Common myeloid progenitor, CD34-positive (primary cell): ENCODE data around the gene AXL.
"Not testable (repeated sequence)": the region's sequence is repeated elsewhere in the genome, so short reads cannot be mapped to it uniquely, and the experiment has no call there.

Experiments
- CTCF ChIA-PET: fragments of 350-600 bp; sonication (Branson Sonifier 250); formaldehyde crosslinking; loops from one replicate; lab custom pipeline; 2021; ENCODE audit warnings: antibody characterized with exemption; lab: Charles Lee
- POLR2A ChIA-PET: fragments of 350-600 bp; sonication (Branson Sonifier 250); formaldehyde crosslinking; loops from one replicate; lab custom pipeline; 2021; ENCODE audit warnings: antibody characterized with exemption; lab: Charles Lee
- DNase-seq, 3 donors: peaks; one replicate each; pipeline versions ENCODE4 v3.0.0 to v3.0.0-alpha.2; 2013
- H3K27ac ChIP-seq, 2 experiments: 1 replicate in 1 of 2; 2 replicates in 1 of 2; pipeline ENCODE4 v1.7.0; 2013; ENCODE audit warnings: inconsistent platforms in 2 of 2, low read length in 2 of 2, mild to moderate bottlenecking in 2 of 2, low read depth in 1 of 2, moderate library complexity in 1 of 2; ENCODE audit not compliant: severe bottlenecking in 2 of 2, insufficient read depth in 1 of 2, poor library complexity in 1 of 2
- H3K27me3 ChIP-seq, 5 experiments: replicated peaks in 2 of 5; 1 replicate in 3 of 5; 2 replicates in 2 of 5; pipeline versions ENCODE4 v1.6.1 to v1.7.0; 2013; ENCODE audit warnings: low read length in 4 of 5, mild to moderate bottlenecking in 2 of 5, moderate library complexity in 2 of 5, inconsistent platforms in 1 of 5; ENCODE audit not compliant: insufficient read depth in 5 of 5, control insufficient read depth in 4 of 5
- H3K36me3 ChIP-seq, 4 experiments: 1 replicate in 2 of 4; 2 replicates in 2 of 4; pipeline versions ENCODE4 v1.6.1 to v1.7.0; 2013; ENCODE audit warnings: low read length in 3 of 4, control low read depth in 1 of 4, mild to moderate bottlenecking in 1 of 4; ENCODE audit not compliant: control insufficient read depth in 4 of 4, insufficient read depth in 4 of 4
- H3K4me1 ChIP-seq, 4 experiments: 1 replicate in 3 of 4; 2 replicates in 1 of 4; pipeline versions ENCODE4 v1.6.1 to v1.7.1; 2013; ENCODE audit warnings: low read length in 3 of 4, mild to moderate bottlenecking in 3 of 4, control low read depth in 1 of 4, inconsistent platforms in 1 of 4, moderate library complexity in 1 of 4; ENCODE audit not compliant: control insufficient read depth in 4 of 4, insufficient read depth in 4 of 4; ENCODE audit errors: control extremely low read depth in 1 of 4
- H3K4me3 ChIP-seq, 7 experiments: 1 replicate in 4 of 7; 2 replicates in 3 of 7; pipeline versions ENCODE4 v1.5.1 to v1.7.0; 2013; ENCODE audit warnings: mild to moderate bottlenecking in 7 of 7, low read length in 6 of 7, moderate library complexity in 6 of 7, inconsistent platforms in 2 of 7, low read depth in 2 of 7, control low read depth in 1 of 7; ENCODE audit not compliant: insufficient read depth in 4 of 7, control insufficient read depth in 1 of 7; ENCODE audit errors: extremely low read depth in 1 of 7
- H3K9me3 ChIP-seq, 5 experiments: 1 replicate in 4 of 5; 2 replicates in 1 of 5; pipeline versions ENCODE4 v1.6.1 to v1.7.1; 2013; ENCODE audit warnings: low read length in 4 of 5, mild to moderate bottlenecking in 2 of 5, inconsistent platforms in 1 of 5, low read depth in 1 of 5, moderate library complexity in 1 of 5; ENCODE audit not compliant: control insufficient read depth in 4 of 5, insufficient read depth in 2 of 5; ENCODE audit errors: control extremely low read depth in 1 of 5
- WGBS: methylation state at CpG from one replicate; pipeline ENCODE4 v1.1.5; 2013; ENCODE audit not compliant: insufficient coverage; 5-methylcytosine and 5-hydroxymethylcytosine counted together

AXL gene

GRCh38 chr19:41289814-41290213 is 70.8 kb downstream of the AXL start:
- WGBS: 93% methylated on average over 7 of the region's 8 CpGs
- CTCF ChIA-PET: interaction anchor here (0.9 to 2.9 kb wide), 4 partner anchors 8 to 86 kb away, joined by 3 to 17 read pairs (median 6); no protein-coding TSS in a partner anchor
- not testable (repeated sequence) for H3K27me3 ChIP-seq, H3K4me3 ChIP-seq, DNase-seq, H3K9me3 ChIP-seq, H3K4me1 ChIP-seq
- peaks cover 27 to 87% (median 70%) of the 10 kb centered on the region in 4 experiments for H3K36me3 ChIP-seq
- H3K27ac ChIP-seq: peak overlapping the region in 1 of 2 experiments; percentile 65
- POLR2A ChIA-PET: interaction anchor here (1.2 kb wide), 1 partner anchor 26 kb away, joined by 3 read pairs; the partner anchor contains the start of gene HNRNPUL1

DNA sequence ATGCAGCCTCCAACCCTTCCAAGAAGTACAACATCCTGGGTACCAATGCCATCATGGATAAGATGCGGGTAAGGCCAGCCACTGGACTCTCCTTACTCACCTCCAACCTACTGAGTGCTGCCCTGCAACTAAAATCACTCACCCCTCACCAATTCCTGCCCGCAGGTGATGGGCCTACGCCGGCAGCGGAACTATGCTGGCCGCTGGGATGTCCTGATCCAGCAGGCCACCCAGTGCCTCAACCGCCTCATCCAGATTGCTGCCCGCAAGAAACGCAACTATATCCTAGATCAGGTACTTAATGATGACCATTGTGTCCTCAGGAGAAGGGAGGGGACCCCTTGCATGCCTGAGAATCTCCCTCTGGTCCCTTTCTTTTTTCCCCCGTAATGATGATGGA is 75.4 kb downstream of the AXL start:
- DNase-seq: no peak
- 100% methylated on average over 4 of the region's 10 CpGs for WGBS
- no peak overlapping the region for H3K4me3 ChIP-seq
- peaks cover 19 to 98% (median 62%) of the 10 kb centered on the region in 4 experiments for H3K36me3 ChIP-seq
- H3K9me3 ChIP-seq: no peaks in the 10 kb centered on the region
- H3K4me1 ChIP-seq: peaks cover 9 to 39% (median 33%) of the 10 kb centered on the region in 4 experiments
- ChIA-PET CTCF (interaction anchor here (1.2 to 2.5 kb wide), 5 partner anchors 8 to 30 kb away, joined by 3 to 21 read pairs (median 4); partner anchors contain the start of gene HNRNPUL1), POLR2A (interaction anchor here (1.2 kb wide), 1 partner anchor 13 kb away, joined by 4 read pairs; no protein-coding TSS in a partner anchor)
- H3K27ac ChIP-seq: peak overlapping the region in 1 of 2 experiments; percentile 30
- no peaks in the 10 kb centered on the region for H3K27me3 ChIP-seq

DNA sequence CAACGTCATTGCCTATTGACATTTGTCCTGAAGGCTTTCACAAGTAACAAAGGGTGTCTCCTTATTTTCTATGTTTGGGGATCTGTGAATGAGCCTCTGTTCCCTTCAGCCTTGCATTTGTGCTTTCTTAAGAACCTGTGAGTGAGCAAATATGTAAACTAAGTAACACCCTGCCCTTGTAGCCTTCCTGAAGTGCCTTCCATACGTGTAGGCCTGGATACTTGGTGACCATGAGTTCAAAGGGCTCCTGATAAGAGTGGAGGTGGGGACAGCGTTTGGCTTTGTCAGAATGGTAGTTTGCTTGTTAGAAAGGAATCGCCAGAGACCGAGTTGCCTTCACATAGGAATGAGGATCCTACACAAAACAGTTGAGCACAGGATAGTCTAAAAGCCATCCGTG is 76.5 kb downstream of the AXL start:
- Histone ChIP-seq H3K4me3 (no peak overlapping the region), H3K36me3 (peaks cover 13 to 98% (median 66%) of the 10 kb centered on the region in 4 experiments), H3K27me3 (no peaks in the 10 kb centered on the region), H3K9me3 (no peaks in the 10 kb centered on the region), H3K27ac (peak overlapping the region; percentile 99), H3K4me1 (peaks cover 19 to 50% (median 43%) of the 10 kb centered on the region in 4 experiments)
- no peak for DNase-seq
- POLR2A ChIA-PET: no interaction called here
- WGBS: 100% methylated on average over 6 of the region's 6 CpGs
- CTCF ChIA-PET: interaction anchor here (1.0 to 1.6 kb wide), 2 partner anchors 9 to 15 kb away, joined by 3 read pairs; partner anchors contain the start of gene CCDC97

DNA sequence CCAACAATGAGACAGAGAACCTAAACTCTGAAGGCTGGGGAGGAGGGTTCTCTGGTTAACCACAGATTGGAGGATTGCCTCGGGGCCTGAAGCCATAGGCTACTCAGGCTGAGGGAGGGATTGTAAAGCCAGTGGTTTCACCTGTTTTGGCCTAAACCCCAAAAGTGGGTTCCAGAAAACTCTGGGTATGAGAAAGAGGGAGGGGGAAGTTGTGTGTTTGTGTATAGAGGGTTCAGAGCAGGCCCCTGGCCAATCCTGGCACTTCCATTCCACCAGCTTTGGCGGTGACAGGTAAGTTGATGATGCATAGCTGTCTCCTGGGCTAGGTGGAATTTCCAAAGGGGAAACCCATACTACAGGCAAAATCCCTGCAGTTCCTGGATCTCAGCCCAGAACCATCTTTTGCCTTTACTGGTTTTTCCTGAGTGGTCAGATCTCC is 77.4 kb downstream of the AXL start:
- CTCF ChIA-PET: interaction anchor here (1.0 to 3.0 kb wide), 3 partner anchors 12 to 26 kb away, joined by 3 to 39 read pairs (median 4); partner anchors contain the start of gene CCDC97
- POLR2A ChIA-PET: interaction anchor here (3.2 kb wide), 1 partner anchor 11 kb away, joined by 15 read pairs; no protein-coding TSS in a partner anchor
- Histone ChIP-seq H3K4me3 (no peak overlapping the region), H3K4me1 (peaks cover 26 to 59% (median 48%) of the 10 kb centered on the region in 4 experiments), H3K9me3 (no peaks in the 10 kb centered on the region), H3K36me3 (peaks cover 13 to 99% (median 65%) of the 10 kb centered on the region in 4 experiments), H3K27me3 (no peaks in the 10 kb centered on the region), H3K27ac (peak overlapping the region; percentile 99)
- 14% methylated on average over 1 of the region's 2 CpGs for WGBS
- DNase-seq: peak in 1 of 3 donors; percentile 31

GRCh38 chr19:41297628-41298347 is 78.8 kb downstream of the AXL start:
- Histone ChIP-seq H3K27me3 (no peaks in the 10 kb centered on the region), H3K4me3 (peak overlapping the region in 1 of 7 experiments; percentile 2), H3K36me3 (peaks cover 7 to 97% (median 62%) of the 10 kb centered on the region in 4 experiments), H3K27ac (peak overlapping the region; percentile 99), H3K4me1 (peaks cover 26 to 71% (median 55%) of the 10 kb centered on the region in 4 experiments), H3K9me3 (no peaks in the 10 kb centered on the region)
- ChIA-PET POLR2A (interaction anchor here (0.9 to 3.2 kb wide), 8 partner anchors 10 to 55 kb away, joined by 3 to 15 read pairs (median 4); partner anchors contain the start of gene HNRNPUL1), CTCF (interaction anchor here (0.7 to 3.0 kb wide), 13 partner anchors 9 to 66 kb away, joined by 3 to 39 read pairs (median 4); partner anchors contain the start of genes B9D2 and TGFB1)
- 87% methylated on average over 7 of the region's 7 CpGs for WGBS
- no peak for DNase-seq

DNA sequence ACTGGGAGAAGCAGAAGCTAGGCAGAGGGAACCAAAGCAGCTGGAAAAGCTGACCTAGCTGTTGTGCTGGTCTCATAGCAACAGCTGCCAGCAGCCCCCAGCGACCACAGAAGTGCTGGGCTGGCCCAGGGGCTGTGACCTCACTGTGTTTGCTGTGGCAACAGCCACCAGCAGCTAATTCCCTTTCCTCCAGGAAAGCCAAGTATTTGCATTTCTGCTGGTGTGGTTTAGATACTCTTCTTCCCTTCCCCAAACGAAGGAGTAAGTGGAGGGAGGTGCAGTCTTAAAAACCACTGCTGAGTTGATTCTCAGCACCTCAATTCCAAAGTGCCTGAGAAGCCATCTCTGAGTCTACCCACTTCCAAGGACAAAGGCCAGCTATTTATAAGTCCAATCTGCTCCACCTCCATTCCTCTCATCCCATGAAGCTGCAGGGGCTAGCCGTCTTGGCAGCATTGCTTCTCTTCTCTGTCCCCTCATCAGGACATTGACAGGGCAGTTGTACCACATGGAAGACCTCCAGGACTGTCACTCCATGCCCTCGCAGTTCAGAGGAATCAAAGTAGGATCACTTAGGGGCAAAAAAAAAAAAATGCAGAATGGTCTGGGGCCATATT is 79.4 kb downstream of the AXL start:
- 0% methylated on average over 1 of the region's 4 CpGs for WGBS
- no peaks in the 10 kb centered on the region for H3K9me3 ChIP-seq
- ChIA-PET CTCF (interaction anchor here (0.7 to 3.0 kb wide), 12 partner anchors 9 to 66 kb away, joined by 3 to 39 read pairs (median 4); partner anchors contain the start of genes B9D2 and TGFB1), POLR2A (interaction anchor here (0.6 to 3.2 kb wide), 10 partner anchors 9 to 528 kb away, joined by 3 to 15 read pairs (median 4); partner anchors contain the start of gene HNRNPUL1)
- no peaks in the 10 kb centered on the region for H3K27me3 ChIP-seq
- peaks cover 26 to 76% (median 58%) of the 10 kb centered on the region in 4 experiments for H3K4me1 ChIP-seq
- H3K36me3 ChIP-seq: peaks cover 11 to 96% (median 61%) of the 10 kb centered on the region in 4 experiments
- peak overlapping the region; percentile 99 for H3K27ac ChIP-seq
- DNase-seq: peak; percentile 94 to 95 (median 94)
- H3K4me3 ChIP-seq: peak overlapping the region in 2 of 7 experiments; percentile 27 to 40
